SJSA1 (cell line): ENCODE data around the gene KLHL1. TPM values are rescaled to one million over a fixed set of nuclear protein-coding genes. Genes with fewer than 3 reads are reported as not detected.

Experiments
- DNase-seq, 2 experiments: peaks; one replicate each; pipeline ENCODE4 v3.0.0-alpha.2; 2015 to 2020; ENCODE audit warnings: low spot score in 2 of 2, low read depth in 1 of 2
- H3K27ac ChIP-seq: fragments of 250-450 bp; sonication (Bioruptor Pico); 2 replicates; pipeline ENCODE4 v1.5.1; 2020; ENCODE audit warnings: mild to moderate bottlenecking, moderate library complexity
- H3K27me3 ChIP-seq: fragments of 250-450 bp; sonication (Bioruptor Pico); replicated peaks from 2 replicates; pipeline ENCODE4 v1.5.1; 2020; ENCODE audit warnings: mild to moderate bottlenecking, moderate library complexity
- H3K36me3 ChIP-seq: fragments of 250-450 bp; sonication (Bioruptor Pico); 2 replicates; pipeline ENCODE4 v1.5.1; 2020; ENCODE audit warnings: mild to moderate bottlenecking
- H3K4me1 ChIP-seq: fragments of 250-450 bp; sonication (Bioruptor Pico); replicated peaks from 2 replicates; pipeline ENCODE4 v1.6.1; 2021; ENCODE audit warnings: mild to moderate bottlenecking
- H3K4me3 ChIP-seq: fragments of 250-450 bp; sonication (Bioruptor Pico); 2 replicates; pipeline ENCODE4 v1.5.1; 2020; ENCODE audit warnings: mild to moderate bottlenecking
- H3K9me3 ChIP-seq: fragments of 250-450 bp; sonication (Bioruptor Pico); replicated peaks from 2 replicates; pipeline ENCODE4 v1.5.1; 2020; ENCODE audit warnings: mild to moderate bottlenecking
- total RNA-seq: library from RNA; depleted of rRNA; stranded (reverse); fragments of >200 nt; shearing (Covaris generic); gene quantifications from 2 replicates; pipeline ENCODE4 v1.2.3, GENCODE V29; 2014; rRNA removed

The KLHL1 gene
- total RNA-seq, 1 experiment from 2014 or later, result not detected

DNA sequence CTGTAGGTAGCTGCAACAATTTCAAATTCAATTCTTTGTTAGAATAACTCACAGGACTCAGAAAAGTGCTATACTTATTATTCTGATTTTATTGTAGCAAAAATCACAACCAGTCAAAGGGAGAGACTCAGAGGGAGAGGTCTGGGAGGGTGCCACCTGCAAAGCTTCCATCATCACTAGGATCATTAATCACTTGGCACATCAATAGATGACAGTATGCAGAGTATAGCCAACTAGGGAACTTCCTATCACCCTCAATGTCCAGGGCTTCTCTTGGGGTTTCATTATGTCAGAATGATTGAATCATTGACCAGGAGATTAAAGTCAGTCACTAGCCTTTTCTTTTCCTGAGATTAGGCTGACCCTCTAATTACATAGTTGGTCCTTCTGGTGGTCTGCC lies 432.0 kb downstream of the KLHL1 start:
- Histone ChIP-seq H3K9me3 (no peaks in the 10 kb centered on the region), H3K4me1 (no peaks in the 10 kb centered on the region), H3K4me3 (no peak overlapping the region), H3K36me3 (no peaks in the 10 kb centered on the region), H3K27me3 (no peaks in the 10 kb centered on the region), H3K27ac (no peak overlapping the region)
- no peak for DNase-seq

DNA sequence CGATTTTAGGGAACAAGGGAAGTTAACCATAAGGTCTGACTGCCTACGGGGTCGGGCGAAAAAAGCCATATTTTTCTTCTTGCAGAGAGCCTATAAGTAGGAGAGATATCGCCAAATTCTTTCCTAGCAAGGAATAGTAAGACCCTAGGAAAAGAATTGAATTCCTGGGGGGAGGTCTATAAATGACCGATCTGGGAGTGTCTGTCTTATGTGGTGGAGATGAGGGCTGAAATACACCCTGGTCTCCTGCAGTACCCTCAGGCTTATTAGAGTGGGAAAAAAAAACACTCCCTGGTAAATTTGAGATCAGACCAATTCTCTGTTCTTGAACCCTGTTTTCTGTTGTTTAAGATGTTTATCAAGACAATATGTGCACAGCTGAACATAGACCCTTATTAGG lies 448.1 kb downstream of the KLHL1 start:
- H3K27me3 ChIP-seq, result no peaks in the 10 kb centered on the region
- no peaks in the 10 kb centered on the region for H3K4me1 ChIP-seq
- H3K36me3 ChIP-seq, result no peaks in the 10 kb centered on the region
- no peak overlapping the region for H3K4me3 ChIP-seq
- no peak for DNase-seq
- no peak overlapping the region for H3K27ac ChIP-seq
- H3K9me3 ChIP-seq, result no peaks in the 10 kb centered on the region

- no peaks in the 10 kb centered on the region for H3K9me3 ChIP-seq
- no peaks in the 10 kb centered on the region for H3K36me3 ChIP-seq
- H3K27ac ChIP-seq, result no peak overlapping the region
- DNase-seq, result no peak
- H3K4me1 ChIP-seq, result no peaks in the 10 kb centered on the region
- H3K4me3 ChIP-seq, result no peak overlapping the region
- no peaks in the 10 kb centered on the region for H3K27me3 ChIP-seq
Observed at GRCh38 chr13:69657676-69658075, 450.6 kb downstream of the KLHL1 start.

GRCh38 chr13:69654392-69654791 lies 453.9 kb downstream of the KLHL1 start:
- H3K27me3 ChIP-seq, result no peaks in the 10 kb centered on the region
- H3K36me3 ChIP-seq, result no peaks in the 10 kb centered on the region
- H3K4me3 ChIP-seq, result no peak overlapping the region
- H3K4me1 ChIP-seq, result no peaks in the 10 kb centered on the region
- H3K9me3 ChIP-seq, result no peaks in the 10 kb centered on the region
- no peak for DNase-seq
- H3K27ac ChIP-seq, result no peak overlapping the region

Other genes starting within 250 kb of the KLHL1 start
- not detected in 2 replicates for gene ATXN8OS, start 626 bp downstream of the KLHL1 start, total RNA-seq